Fibroblast of lung (primary cell): ENCODE measurements around the gene E2F1. TPM values are rescaled to one million over a fixed set of nuclear protein-coding genes. Genes with fewer than 3 reads are reported as not detected.

Source experiments
- DNase-seq, 2 donors: peaks; one replicate each; pipeline versions ENCODE4 v3.0.0 to v3.0.0-alpha.2; 2010; ENCODE audit warnings: low read depth in 2 of 2
- H2AFZ ChIP-seq: 2 replicates; pipeline ENCODE4 v1.5.1; 2012; ENCODE audit warnings: low read length, control low read depth, inconsistent platforms
- H3K27ac ChIP-seq: 2 replicates; pipeline ENCODE4 v1.5.1; 2011; ENCODE audit warnings: low read length, control low read depth; ENCODE audit not compliant: insufficient read depth
- H3K27me3 ChIP-seq: 2 replicates; pipeline ENCODE4 v1.5.1; 2011; ENCODE audit warnings: mild to moderate bottlenecking, low read length; ENCODE audit not compliant: control insufficient read depth, insufficient read depth
- H3K36me3 ChIP-seq: 2 replicates; pipeline ENCODE4 v1.5.1; 2011; ENCODE audit warnings: low read length; ENCODE audit not compliant: control insufficient read depth, insufficient read depth
- H3K4me1 ChIP-seq: 2 replicates; pipeline ENCODE4 v1.5.1; 2011; ENCODE audit warnings: low read length; ENCODE audit not compliant: control insufficient read depth, insufficient read depth; ENCODE audit errors: extremely low read depth
- H3K4me2 ChIP-seq: 2 replicates; pipeline ENCODE4 v1.5.1; 2011; ENCODE audit warnings: low read length, control low read depth; ENCODE audit not compliant: insufficient read depth; ENCODE audit errors: extremely low read depth
- H3K4me3 ChIP-seq, 4 experiments: fragments of 200-600 bp in 1 of 4; sonication (generic) in 1 of 4; replicated peaks in 1 of 4; 2 replicates each; pipeline ENCODE4 v1.5.1; 2011 to 2016; ENCODE audit warnings: low read length in 4 of 4, low read depth in 3 of 4, mild to moderate bottlenecking in 3 of 4, control low read depth in 2 of 4, inconsistent platforms in 1 of 4, mixed read lengths in 1 of 4; ENCODE audit not compliant: insufficient read depth in 1 of 4; ENCODE audit errors: control extremely low read depth in 1 of 4
- H3K79me2 ChIP-seq: 2 replicates; pipeline ENCODE4 v1.5.1; 2012; ENCODE audit warnings: mild to moderate bottlenecking, low read length, inconsistent platforms; ENCODE audit not compliant: control insufficient read depth, insufficient read depth
- H3K9ac ChIP-seq: 2 replicates; pipeline ENCODE4 v1.5.1; 2011; ENCODE audit warnings: mild to moderate bottlenecking, low read length, control low read depth; ENCODE audit not compliant: insufficient read depth
- H3K9me3 ChIP-seq: 2 replicates; pipeline ENCODE4 v1.5.1; 2012; ENCODE audit warnings: low read depth, low read length; ENCODE audit not compliant: control insufficient read depth, insufficient read depth
- H4K20me1 ChIP-seq: 2 replicates; pipeline ENCODE4 v1.5.1; 2011; ENCODE audit warnings: low read length; ENCODE audit not compliant: control insufficient read depth, insufficient read depth; ENCODE audit errors: extremely low read depth
- CTCF ChIP-seq, 2 donors: IDR thresholded peaks in 1 of 2; conservative IDR thresholded peaks in 1 of 2; 1 replicate in 1 of 2; 2 replicates in 1 of 2; pipeline ENCODE4 v1.5.1; 2011 to 2012; ENCODE audit warnings: low read length in 2 of 2, control low read depth in 1 of 2, inconsistent platforms in 1 of 2, low read depth in 1 of 2, mild to moderate bottlenecking in 1 of 2
- EZH2 ChIP-seq: IDR thresholded peaks from 2 replicates; pipeline ENCODE4 v1.5.1; 2012; ENCODE audit warnings: low read length, control low read depth, mild to moderate bottlenecking; ENCODE audit errors: missing control alignments
- polyA plus RNA-seq, 2 donors: library from polyadenylated mRNA; depleted of rRNA in 1 of 2; stranded (reverse) in 1 of 2; unstranded in 1 of 2; fragments of >200 nt; gene quantifications; 2 replicates each; pipeline ENCODE4 v1.2.1, GENCODE V29; 2011 to 2012; ENCODE audit warnings: missing spikeins in 1 of 2
- total RNA-seq: library from RNA; depleted of rRNA; stranded (reverse); fragments of >200 nt; gene quantifications from 2 replicates; pipeline ENCODE4 v1.2.1, GENCODE V29; 2014

The E2F1 gene
- total and polyA plus RNA-seq, 2 donors (not counting 1 experiment from before 2014, with no cell fraction given), result 2.1 to 3.5 TPM

GRCh38 chr20:33732166-33732970 is 46.2 kb upstream of the E2F1 start:
- Histone ChIP-seq H3K79me2 (no peaks in the 10 kb centered on the region), H3K4me2 (peak overlapping the region; percentile 91), H3K4me3 (peak overlapping the region; percentile 37 to 63 (median 52)), H3K9me3 (peaks cover 2% of the 10 kb centered on the region), H3K9ac (peak overlapping the region; percentile 21), H3K27ac (peak overlapping the region; percentile 34), H3K36me3 (no peaks in the 10 kb centered on the region), H4K20me1 (no peaks in the 10 kb centered on the region), H2AFZ (peak overlapping the region; percentile 67), H3K27me3 (no peaks in the 10 kb centered on the region), H3K4me1 (peaks cover 12% of the 10 kb centered on the region)
- DNase-seq, result peak; percentile 75 to 82
- no peak for TF ChIP-seq EZH2

- H3K9me3 ChIP-seq, result peaks cover under 1% of the 10 kb centered on the region
- DNase-seq, result peak in 1 of 2 donors; percentile 73
- H3K4me2 ChIP-seq, result peak within 1 kb of the TSS; percentile 91
- H2AFZ ChIP-seq, result peak within 1 kb of the TSS; percentile 87
- H4K20me1 ChIP-seq, result no peaks in the 10 kb centered on the region
- peak within 1 kb of the TSS; percentile 58 to 63 (median 60) for H3K4me3 ChIP-seq
- no peaks in the 10 kb centered on the region for H3K36me3 ChIP-seq
- peaks cover 12% of the 10 kb centered on the region for H3K4me1 ChIP-seq
- H3K79me2 ChIP-seq, result no peaks in the 10 kb centered on the region
- H3K27me3 ChIP-seq, result no peaks in the 10 kb centered on the region
- peak within 1 kb of the TSS; percentile 63 for H3K27ac ChIP-seq
- TF ChIP-seq CTCF (conservative IDR thresholded peaks at IDR 0.05 in 1 of 2, IDR thresholded peaks at IDR 0.05 in 1 of 2; ENCODE audit: low read depth in 1 of 2, low read length in 2 of 2) (peak; percentile 59 to 66), EZH2 (no peak)
- peak within 1 kb of the TSS; percentile 57 for H3K9ac ChIP-seq
These were observed 45.5 kb upstream of the E2F1 start, which contains the start of gene ZNF341 for GRCh38 chr20:33731693-33732165. TSS of gene ZNF341 (plus strand) at chr20:33731996. CDS start at chr20:33732022, 26 bp downstream.

- Histone ChIP-seq H3K9ac (peak overlapping the region; percentile 57), H3K4me3 (peak overlapping the region; percentile 49 to 60 (median 60)), H3K4me1 (peaks cover 12% of the 10 kb centered on the region), H2AFZ (peak overlapping the region; percentile 87), H3K36me3 (no peaks in the 10 kb centered on the region), H3K27ac (peak overlapping the region; percentile 63), H3K79me2 (no peaks in the 10 kb centered on the region), H4K20me1 (no peaks in the 10 kb centered on the region), H3K9me3 (no peaks in the 10 kb centered on the region), H3K4me2 (peak overlapping the region; percentile 77), H3K27me3 (no peaks in the 10 kb centered on the region)
- TF ChIP-seq EZH2 (no peak), CTCF (conservative IDR thresholded peaks at IDR 0.05 in 1 of 2, IDR thresholded peaks at IDR 0.05 in 1 of 2; ENCODE audit: low read depth in 1 of 2, low read length in 2 of 2) (no peak)
- no peak for DNase-seq
These were observed 44.9 kb upstream of the E2F1 start for GRCh38 chr20:33730946-33731692.
